K562 (cell line): ENCODE data around the gene TRANK1. TPM values are rescaled to one million over a fixed set of nuclear protein-coding genes. Genes with fewer than 3 reads are reported as not detected.

Experiments
- CHD7 ChIP-seq: fragments of 200-600 bp; sonication (generic); IDR thresholded peaks from one replicate; pipeline ENCODE4 v1.6.1; 2012; ENCODE audit warnings: mild to moderate bottlenecking, low read depth, low read length, inconsistent platforms
- ETV6 ChIP-seq, 3 experiments: fragments of 150-350 bp in 1 of 3; sonication (generic) in 1 of 3; formaldehyde crosslinking in 1 of 3; IDR thresholded peaks; 2 replicates each; pipeline versions ENCODE4 v1.6.1 to v1.8.0; 2014 to 2022; ENCODE audit warnings: borderline replicate concordance in 2 of 3, low read depth in 2 of 3, antibody characterized with exemption in 1 of 3, low read length in 1 of 3, mild to moderate bottlenecking in 1 of 3, missing genetic modification reagents in 1 of 3
- EWSR1 ChIP-seq: fragments of 450-650 bp; IDR thresholded peaks from 2 replicates; pipeline ENCODE4 v1.6.1; 2018; ENCODE audit warnings: borderline replicate concordance, mild to moderate bottlenecking, low read depth, moderate library complexity; ENCODE audit not compliant: partially characterized antibody
- FIP1L1 ChIP-seq: fragments of 200-400 bp; formaldehyde crosslinking; IDR thresholded peaks from 2 replicates; pipeline ENCODE4 v1.6.1; 2018; ENCODE audit warnings: mild to moderate bottlenecking, low read depth, low read length; ENCODE audit not compliant: poor library complexity, severe bottlenecking
- FOXJ2 ChIP-seq: fragments of 200-800 bp; sonication (Bioruptor generic); IDR thresholded peaks from 2 replicates; pipeline ENCODE4 v1.6.1; 2016; ENCODE audit warnings: missing genetic modification characterization, missing compliant biosample characterization
- JUND ChIP-seq, 2 experiments: IDR thresholded peaks; 2 replicates in 1 of 2; 3 replicates in 1 of 2; pipeline ENCODE4 v1.6.1; 2011; ENCODE audit warnings: borderline replicate concordance in 2 of 2, low read depth in 2 of 2, low read length in 2 of 2, improper control_type of control experiment in 1 of 2, missing biosample characterization in 1 of 2, missing genetic modification characterization in 1 of 2, missing genetic modification reagents in 1 of 2
- LCOR ChIP-seq: sonication (generic); formaldehyde crosslinking; IDR thresholded peaks from 2 replicates; pipeline ENCODE4 v1.8.0; 2022; ENCODE audit warnings: mild to moderate bottlenecking, missing genetic modification reagents
- ZBTB17 ChIP-seq: fragments of 450-650 bp; formaldehyde crosslinking; IDR thresholded peaks from 2 replicates; pipeline ENCODE4 v1.4.0; 2020; ENCODE audit warnings: mild to moderate bottlenecking
- ZNF639 ChIP-seq, 2 experiments: fragments of 200-800 bp in 1 of 2; sonication (Bioruptor generic) in 1 of 2; sonication (generic) in 1 of 2; formaldehyde crosslinking in 1 of 2; IDR thresholded peaks in 1 of 2; conservative IDR thresholded peaks in 1 of 2; 2 replicates each; pipeline versions ENCODE4 v1.5.0 to v1.6.1; 2016 to 2020; ENCODE audit warnings: missing compliant biosample characterization in 1 of 2, missing genetic modification characterization in 1 of 2, missing genetic modification reagents in 1 of 2
- ZNF77 ChIP-seq: fragments of 250-450 bp; sonication (Bioruptor Pico); IDR thresholded peaks from 2 replicates; pipeline ENCODE4 v1.5.0; 2020
- polyA plus RNA-seq, 8 experiments: library from polyadenylated mRNA; depleted of rRNA in 4 of 8; stranded (reverse) in 5 of 8; unstranded in 3 of 8; fragments of >200 nt; fragmentation: Nextera tagmentation in 2 of 8; fragmentation: Illumina TruSeq in 1 of 8; extraction: Ambion mirVana in 2 of 8; extraction: Trizol in 1 of 8; gene quantifications; 2 replicates each; pipeline versions ENCODE4 v1.2.1 to v1.2.3, GENCODE V29; 2011 to 2014; ENCODE audit warnings: inconsistent platforms in 1 of 8, missing spikeins in 1 of 8
- total RNA-seq, 7 experiments: library from RNA; depleted of rRNA in 6 of 7; stranded (reverse); fragments of >200 nt in 6 of 7; fragmentation: Illumina TruSeq in 2 of 7; extraction: Trizol in 2 of 7; gene quantifications; 2 replicates each; pipeline versions ENCODE4 v1.2.1 to v1.2.3, GENCODE V29; 2011 to 2021; ENCODE audit warnings: low replicate concordance in 1 of 7

TRANK1 gene
- total and polyA plus RNA-seq, 9 of the 15 experiments (the other 6 are each of a cell fraction or from before 2014, with no cell fraction given), result 0.41 to 5.3 (median 2.1) TPM

GRCh38 chr3:36954452-36955134 is 9.7 kb upstream of the TRANK1 start (continued):
- no peak for TF ChIP-seq LCOR (CRISPR knock-in tag)
- no peak for TF ChIP-seq ETV6 (IDR thresholded peaks at IDR 0.05; ENCODE audit: borderline replicate concordance in 1 of 2, low read depth in 2 of 2, low read length in 1 of 2)
- TF ChIP-seq ETV6 (CRISPR knock-in tag; IDR thresholded peaks at IDR 0.05; ENCODE audit: borderline replicate concordance), result no peak
- no peak for TF ChIP-seq EWSR1
- TF ChIP-seq ZNF639 (CRISPR knock-in tag; conservative IDR thresholded peaks at IDR 0.05 in 1 of 2, IDR thresholded peaks at IDR 0.05 in 1 of 2), result 0 out of 4 replicates have a peak, but pooled peaks of 1 of the 2 experiments have one; percentile 19
- no peak for TF ChIP-seq FOXJ2 (tag)
- peak; percentile 78; the same call in 1 of the 2 replicates for TF ChIP-seq JUND (IDR thresholded peaks at IDR 0.05; ENCODE audit: borderline replicate concordance, low read depth, low read length)
- peak; percentile 75; the same call in 2 of the 3 replicates for TF ChIP-seq JUND (tag; IDR thresholded peaks at IDR 0.05; ENCODE audit: borderline replicate concordance, low read depth, low read length)
- TF ChIP-seq CHD7, result no peak
- TF ChIP-seq ZNF77 (CRISPR knock-in tag), result no peak
- TF ChIP-seq ZBTB17 (CRISPR knock-in tag), result no peak
- TF ChIP-seq FIP1L1, result no peak
